GM12874 (cell line): ENCODE results near the gene RNF169.
A peak's percentile ranks its signal among the peaks of the same experiment; 100 is the strongest.

Experiments
- CTCF ChIP-seq: IDR thresholded peaks from 2 replicates; pipeline ENCODE4 v1.5.1; 2011; ENCODE audit warnings: low read depth, mild to moderate bottlenecking, control low read depth, low read length, moderate library complexity; ENCODE audit not compliant: insufficient read depth

The RNF169 gene

GRCh38 chr11:74731301-74732094 is 17.2 kb upstream of the RNF169 start, which contains the start of gene CHRDL2:
Gene CHRDL2, minus strand, starts transcription at chr11:74731426. Its CDS starts 538 bp downstream, at chr11:74730888.
- no peak for TF ChIP-seq CTCF

GRCh38 chr11:74734559-74734925 is 14.1 kb upstream of the RNF169 start:
- no peak for TF ChIP-seq CTCF

- TF ChIP-seq CTCF, result no peak
Observed at GRCh38 chr11:74735365-74735928, 13.2 kb upstream of the RNF169 start.

GRCh38 chr11:74736031-74736430 is 12.6 kb upstream of the RNF169 start:
- TF ChIP-seq CTCF, result no peak

- peak; percentile 90 for TF ChIP-seq CTCF
Observed at GRCh38 chr11:74739546-74740270, 8.9 kb upstream of the RNF169 start.

- TF ChIP-seq CTCF, result no peak
Observed at GRCh38 chr11:74742070-74742469, 6.6 kb upstream of the RNF169 start.

GRCh38 chr11:74743640-74744039 is 5.0 kb upstream of the RNF169 start:
- TF ChIP-seq CTCF, result no peak
